Pulmonary artery endothelial cell (primary cell): ENCODE data around the gene GPR15. TPM values are rescaled to one million over a fixed set of nuclear protein-coding genes. Genes with fewer than 3 reads are reported as not detected.

ENCODE experiments used
- DNase-seq: peaks from one replicate; pipeline ENCODE4 v3.0.0-alpha.2; 2011; ENCODE audit warnings: low read depth, low spot score
- total RNA-seq: library from RNA; depleted of rRNA; stranded (reverse); fragments of >200 nt; gene quantifications from 2 replicates; pipeline ENCODE4 v1.2.3, GENCODE V29; 2014

GPR15 gene
- not detected in 2 replicates for total RNA-seq

DNA sequence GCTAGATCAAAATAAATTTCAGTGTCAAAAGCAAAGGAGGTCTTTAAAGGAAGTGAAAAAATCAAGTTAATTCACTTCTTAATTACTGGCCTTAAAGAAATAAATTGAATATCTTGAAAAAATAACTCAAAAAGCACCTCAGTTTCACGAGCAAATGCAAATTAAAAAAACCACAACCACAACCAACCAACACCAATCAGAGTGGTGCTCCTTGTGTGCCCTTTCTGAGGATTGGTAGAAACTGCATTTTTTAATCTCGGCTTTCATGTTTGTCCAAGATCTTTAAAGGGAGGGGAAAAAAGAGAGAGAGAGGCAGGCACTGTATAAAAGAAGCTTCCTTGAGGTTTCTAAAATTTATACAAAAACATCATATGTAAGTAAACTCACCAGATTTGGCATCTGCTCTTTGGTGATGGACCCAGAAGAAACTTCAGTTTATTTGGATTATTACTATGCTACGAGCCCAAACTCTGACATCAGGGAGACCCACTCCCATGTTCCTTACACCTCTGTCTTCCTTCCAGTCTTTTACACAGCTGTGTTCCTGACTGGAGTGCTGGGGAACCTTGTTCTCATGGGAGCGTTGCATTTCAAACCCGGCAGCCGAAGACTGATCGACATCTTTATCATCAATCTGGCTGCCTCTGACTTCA lies at the start of gene GPR15:
GPR15 (plus strand) TSS at position 357 of the 653 bp plus-strand sequence; CDS start at position 413, 56 bp downstream.
- no peak for DNase-seq

DNA sequence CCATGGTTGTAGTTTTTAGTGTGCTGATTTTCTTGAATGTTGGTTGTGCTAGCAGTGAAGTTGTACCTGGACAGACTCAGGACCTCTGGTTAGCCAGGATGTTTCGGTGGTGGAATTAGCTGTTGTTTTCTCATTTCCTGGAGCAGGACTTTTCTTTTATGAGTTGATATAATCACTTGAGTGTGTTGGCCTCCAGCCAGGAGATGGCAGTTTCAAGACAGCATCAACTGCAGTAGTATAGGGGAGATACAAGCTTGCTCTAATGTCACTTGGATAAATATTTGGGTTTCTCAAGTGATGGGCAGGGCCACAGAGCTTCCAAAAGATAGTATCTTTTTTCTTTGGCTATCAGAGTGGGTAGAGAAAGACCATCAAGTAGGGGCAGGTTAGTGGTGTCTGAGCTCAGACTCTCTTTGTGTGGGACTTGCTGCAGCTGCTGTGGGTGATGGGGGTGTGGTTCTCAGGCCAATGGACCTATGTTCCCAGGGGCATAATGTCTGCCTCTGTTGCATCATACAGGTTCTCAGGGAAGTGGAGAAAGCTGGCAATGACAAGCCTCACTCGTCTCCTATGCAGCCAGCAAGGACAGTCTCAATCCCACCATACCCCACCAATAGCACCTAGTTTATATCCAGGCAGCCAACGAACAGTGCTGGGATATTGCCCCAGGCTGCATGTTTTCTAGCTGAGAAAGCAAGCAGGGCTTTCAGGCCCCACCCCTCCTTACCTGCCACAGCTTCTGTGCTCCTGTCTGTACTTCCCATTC lies 48.9 kb upstream of the GPR15 start:
- DNase-seq, result no peak

- DNase-seq, result no peak
Observed at GRCh38 chr3:98483626-98484025, 48.2 kb upstream of the GPR15 start.

GRCh38 chr3:98497381-98497780 lies 34.4 kb upstream of the GPR15 start, which contains the start of gene OR5K2:
Gene OR5K2, plus strand, starts transcription at chr3:98497681. Its CDS starts 0 bp downstream, at chr3:98497681.
- DNase-seq, result no peak

- no peak for DNase-seq
Observed at GRCh38 chr3:98500019-98500418, 31.8 kb upstream of the GPR15 start.

DNA sequence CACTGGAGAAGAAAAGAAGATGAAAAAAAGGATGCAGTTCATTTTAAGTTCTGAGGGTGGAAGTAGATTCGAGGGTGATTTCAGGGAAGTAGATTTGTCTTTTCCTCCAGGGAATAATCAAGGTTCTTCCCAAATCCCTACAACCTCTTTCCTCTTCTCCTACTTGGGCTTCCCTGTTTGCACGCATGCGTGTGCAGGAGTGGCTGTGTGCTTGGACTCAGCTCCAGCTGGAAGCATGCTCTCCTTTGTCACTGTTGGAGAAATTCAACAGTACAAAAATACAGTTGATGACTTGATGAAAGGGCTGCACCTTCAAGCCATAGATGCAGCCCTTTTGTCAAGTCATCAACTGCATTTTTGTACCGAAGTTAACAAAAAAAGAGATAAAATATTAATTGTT lies 30.5 kb upstream of the GPR15 start:
- no peak for DNase-seq

GRCh38 chr3:98501863-98502576 lies 29.8 kb upstream of the GPR15 start:
- no peak for DNase-seq

- no peak for DNase-seq
Observed at GRCh38 chr3:98504539-98504938, 27.2 kb upstream of the GPR15 start.

DNA sequence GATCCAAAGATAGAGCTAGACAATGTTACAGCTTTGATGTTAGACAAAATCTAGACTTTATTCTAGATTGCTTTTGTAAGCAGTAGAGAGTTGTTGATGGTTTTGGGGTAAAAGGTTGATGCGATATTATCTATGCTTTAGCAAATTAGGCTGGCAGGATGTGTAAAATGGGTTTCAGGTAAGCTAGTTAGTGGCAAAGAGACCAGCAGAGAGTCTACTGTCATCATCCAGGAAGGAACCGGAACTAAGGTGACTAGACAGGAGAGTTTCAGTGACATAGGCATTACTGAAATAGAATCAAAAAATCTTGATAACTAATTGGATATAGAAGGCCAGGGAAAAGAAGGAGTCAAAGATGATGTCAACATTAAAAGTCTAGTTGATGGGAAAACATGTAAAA lies 23.2 kb upstream of the GPR15 start:
- no peak for DNase-seq

DNA sequence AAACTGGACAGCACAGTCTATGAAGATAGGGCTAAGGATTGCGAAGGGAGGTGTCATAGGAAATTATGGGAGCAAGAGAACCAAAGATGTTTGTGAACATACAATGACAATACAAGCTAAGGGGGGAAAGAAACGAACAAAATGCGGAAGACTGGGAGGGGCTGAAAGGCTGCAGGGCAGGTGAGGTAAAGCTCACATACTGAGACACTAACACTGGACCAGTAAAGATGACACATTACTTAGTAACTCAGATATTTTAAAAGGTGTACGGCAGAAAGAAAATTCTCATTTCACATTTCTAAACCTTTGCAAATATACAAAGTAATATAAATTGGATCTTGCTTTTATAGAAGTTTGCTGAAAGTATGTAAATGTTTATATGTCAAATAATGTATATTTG lies 19.2 kb upstream of the GPR15 start:
- no peak for DNase-seq

GRCh38 chr3:98513091-98513511 lies 18.7 kb upstream of the GPR15 start:
- no peak for DNase-seq

DNA sequence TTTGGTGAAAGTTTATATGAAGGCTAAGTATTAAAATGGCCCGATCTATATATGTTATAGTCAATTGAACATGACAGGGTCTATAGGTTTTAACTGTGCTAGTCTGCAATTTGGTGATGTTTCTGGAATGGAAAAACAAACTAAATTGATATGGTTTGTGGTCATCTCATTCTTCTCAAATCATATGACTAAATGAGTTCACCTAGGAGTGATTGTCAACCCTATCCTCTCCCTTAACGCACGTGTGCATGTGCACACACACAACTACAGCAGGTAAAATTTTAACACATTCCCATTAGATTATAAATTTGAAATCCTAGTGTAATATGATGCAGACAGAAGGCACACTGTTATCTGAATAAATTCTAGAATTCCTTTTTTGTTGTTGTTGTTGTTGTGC lies 18.0 kb upstream of the GPR15 start:
- DNase-seq, result no peak

- DNase-seq, result no peak
Observed at GRCh38 chr3:98514948-98515347, 16.8 kb upstream of the GPR15 start.

DNA sequence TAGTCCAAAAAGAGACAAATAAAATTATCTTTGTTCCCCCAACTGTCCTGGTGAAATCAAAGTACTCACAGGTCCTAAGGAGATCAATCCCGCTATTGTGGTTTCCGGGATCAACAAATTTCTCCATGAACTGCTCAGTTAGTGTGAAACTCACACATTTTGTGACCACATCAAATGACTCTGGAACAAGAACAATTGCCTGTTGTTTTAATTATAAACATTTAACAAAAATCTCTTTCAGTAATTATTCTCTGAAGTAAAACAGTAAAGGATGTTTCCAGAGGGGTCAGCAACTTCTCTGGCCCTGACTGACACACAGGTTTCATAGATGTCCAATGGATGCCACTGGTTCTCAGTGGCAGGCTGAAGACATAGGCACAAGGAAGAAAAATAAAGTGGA lies 13.0 kb upstream of the GPR15 start:
- DNase-seq, result no peak

DNA sequence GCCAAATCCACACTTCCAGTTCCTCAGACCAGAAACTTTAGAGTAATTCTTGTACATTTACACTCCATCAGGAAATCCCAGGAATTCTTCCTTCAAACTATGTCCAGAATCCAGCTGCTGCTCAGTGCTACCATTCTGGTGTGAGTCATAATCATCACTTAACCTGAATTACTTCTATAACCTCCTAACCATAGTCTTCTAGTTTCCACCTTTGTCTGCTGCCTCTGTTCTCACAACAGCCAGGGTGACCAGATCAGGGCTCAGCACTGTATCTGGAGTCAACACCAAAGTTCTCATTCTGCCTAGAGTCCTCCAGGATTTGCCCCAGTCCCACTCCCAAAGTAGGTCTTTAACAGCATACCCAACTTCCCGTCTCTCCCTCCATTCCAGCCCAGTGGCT lies 12.4 kb upstream of the GPR15 start:
- no peak for DNase-seq

DNA sequence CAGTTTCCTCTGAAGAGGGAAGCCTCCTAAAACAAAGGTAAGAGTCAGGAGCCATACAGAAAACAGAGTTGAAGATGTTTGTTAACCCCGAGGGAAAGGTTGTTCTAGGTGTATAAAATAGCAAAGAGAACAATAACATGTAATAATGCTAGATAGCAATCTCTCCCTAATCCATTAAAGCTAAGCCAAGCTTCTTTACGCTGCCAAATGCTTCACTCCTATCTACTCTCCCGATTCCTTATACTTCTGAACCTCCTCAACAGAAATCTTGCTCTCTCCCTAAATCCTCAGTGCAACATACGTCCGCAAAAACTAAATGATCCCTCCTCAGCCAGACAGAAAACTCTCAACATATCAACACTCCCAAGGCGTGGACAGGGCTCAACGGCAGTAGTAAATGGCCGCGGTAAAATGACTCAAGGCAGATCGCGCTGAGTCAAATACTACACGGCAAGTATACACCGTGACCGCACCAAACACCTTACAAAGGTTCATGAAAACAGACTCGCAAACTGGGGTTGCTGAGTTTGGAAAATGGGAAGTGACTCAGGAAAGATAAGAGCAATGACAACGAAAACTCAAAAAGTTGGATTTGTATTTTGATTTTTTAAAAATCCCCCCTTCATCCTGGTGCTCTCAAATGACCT lies 9.8 kb upstream of the GPR15 start:
- peak; percentile 10 for DNase-seq

GRCh38 chr3:98522544-98523281 lies 9.1 kb upstream of the GPR15 start, which contains the start of gene CLDND1:
Gene CLDND1, minus strand, starts transcription at chr3:98522902. Its CDS starts 1,478 bp downstream, at chr3:98521424.
- peak; percentile 85 for DNase-seq

GRCh38 chr3:98525494-98525893 lies 6.3 kb upstream of the GPR15 start:
- DNase-seq, result no peak

DNA sequence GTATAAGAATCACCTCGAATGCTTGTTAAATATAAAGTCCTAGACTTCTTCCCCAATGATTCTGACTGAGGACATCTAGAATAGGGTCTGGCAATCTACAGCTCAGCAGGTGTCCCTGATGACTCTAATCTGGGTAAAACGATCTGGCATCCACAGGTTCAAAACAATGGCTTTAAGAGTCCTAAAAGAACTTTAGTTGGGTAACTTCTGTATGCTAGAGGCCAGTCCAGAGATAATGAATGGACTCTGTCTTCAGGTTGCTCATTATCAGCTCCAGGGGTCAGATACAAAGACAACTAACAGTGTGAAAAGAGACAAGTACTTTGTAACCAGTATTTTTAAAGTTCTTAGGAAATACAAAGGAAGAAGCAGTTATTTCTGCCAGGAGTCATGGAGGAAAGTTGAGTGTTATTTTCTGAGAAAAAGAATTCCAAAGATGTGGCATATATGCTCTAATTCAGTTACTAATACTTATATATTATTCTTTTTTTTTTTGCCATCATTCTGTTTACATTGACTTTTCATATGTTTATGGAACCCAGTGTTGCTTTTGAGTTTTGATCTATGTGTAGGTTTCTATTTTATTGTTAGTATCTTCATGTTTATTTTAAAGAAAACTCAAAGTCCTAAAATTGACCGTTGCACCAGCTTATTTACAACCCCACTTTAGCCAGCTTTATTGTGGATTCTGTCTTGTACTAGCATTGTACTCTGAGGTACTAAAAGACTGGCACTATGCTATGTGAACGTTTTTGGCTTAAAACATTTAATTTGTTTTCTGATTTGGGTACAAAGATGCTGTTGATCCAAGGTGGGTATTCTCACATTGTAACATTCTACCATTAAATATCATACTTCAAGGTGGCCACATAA lies 3.1 kb upstream of the GPR15 start:
- no peak for DNase-seq

GRCh38 chr3:98529856-98530459 lies 1.8 kb upstream of the GPR15 start:
- DNase-seq, result no peak
